WI38 (cell line): ENCODE results near the gene HNRNPM.

Source experiments
- H3K4me3 ChIP-seq: 2 replicates; pipeline ENCODE4 v1.5.1; 2011; ENCODE audit warnings: low read depth, mild to moderate bottlenecking, control low read depth, low read length
- TF ChIP-seq, protein P1 (sequence below): IDR thresholded peaks from 2 replicates; pipeline ENCODE4 v1.5.1; 2012; ENCODE audit warnings: low read depth, mild to moderate bottlenecking, control low read depth, low read length

Gene HNRNPM

DNA sequence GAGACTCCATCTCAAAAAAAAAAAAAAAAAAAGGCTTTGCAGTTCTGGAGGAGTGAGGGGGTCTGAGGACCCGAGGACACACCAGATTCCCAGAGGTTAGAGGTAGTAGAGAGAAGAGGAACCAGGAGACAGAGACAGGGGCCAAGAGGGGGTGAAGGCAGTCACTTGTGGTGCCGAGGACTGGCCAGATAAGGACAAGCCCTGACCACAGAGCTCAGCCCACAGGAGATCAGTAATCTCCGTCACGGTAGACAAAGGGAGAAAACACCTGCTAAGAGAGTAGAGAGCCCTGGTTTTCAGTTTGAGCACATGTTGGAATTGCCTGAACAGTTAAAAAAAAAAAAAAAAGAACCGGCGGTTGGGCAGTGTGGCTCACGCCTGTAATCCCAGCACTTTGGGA, 59.4 kb downstream of the HNRNPM start:
- TF ChIP-seq, protein P1, sequence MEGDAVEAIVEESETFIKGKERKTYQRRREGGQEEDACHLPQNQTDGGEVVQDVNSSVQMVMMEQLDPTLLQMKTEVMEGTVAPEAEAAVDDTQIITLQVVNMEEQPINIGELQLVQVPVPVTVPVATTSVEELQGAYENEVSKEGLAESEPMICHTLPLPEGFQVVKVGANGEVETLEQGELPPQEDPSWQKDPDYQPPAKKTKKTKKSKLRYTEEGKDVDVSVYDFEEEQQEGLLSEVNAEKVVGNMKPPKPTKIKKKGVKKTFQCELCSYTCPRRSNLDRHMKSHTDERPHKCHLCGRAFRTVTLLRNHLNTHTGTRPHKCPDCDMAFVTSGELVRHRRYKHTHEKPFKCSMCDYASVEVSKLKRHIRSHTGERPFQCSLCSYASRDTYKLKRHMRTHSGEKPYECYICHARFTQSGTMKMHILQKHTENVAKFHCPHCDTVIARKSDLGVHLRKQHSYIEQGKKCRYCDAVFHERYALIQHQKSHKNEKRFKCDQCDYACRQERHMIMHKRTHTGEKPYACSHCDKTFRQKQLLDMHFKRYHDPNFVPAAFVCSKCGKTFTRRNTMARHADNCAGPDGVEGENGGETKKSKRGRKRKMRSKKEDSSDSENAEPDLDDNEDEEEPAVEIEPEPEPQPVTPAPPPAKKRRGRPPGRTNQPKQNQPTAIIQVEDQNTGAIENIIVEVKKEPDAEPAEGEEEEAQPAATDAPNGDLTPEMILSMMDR, result no peak
- no peak overlapping the region for H3K4me3 ChIP-seq

DNA sequence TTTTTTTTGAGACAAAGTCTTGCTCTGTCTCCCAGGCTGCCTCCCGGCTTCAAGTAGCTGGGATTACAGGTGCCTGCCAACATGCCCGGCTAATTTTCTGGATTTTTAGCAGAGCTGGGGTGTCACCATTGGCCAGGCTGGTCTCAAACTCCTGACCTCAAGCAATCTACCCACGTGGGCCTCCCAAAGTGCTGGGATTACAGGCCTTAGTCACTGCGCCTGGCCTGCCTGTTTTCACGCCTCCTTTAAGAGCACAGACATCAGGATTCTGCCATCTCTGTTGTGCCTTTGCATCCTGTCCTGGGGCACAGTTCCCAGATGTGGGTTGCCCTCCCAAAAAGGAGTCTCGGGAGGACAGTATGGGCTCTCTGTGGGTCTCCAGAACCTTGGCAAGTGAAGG, 60.1 kb downstream of the HNRNPM start:
- TF ChIP-seq, protein P1, result no peak
- no peak overlapping the region for H3K4me3 ChIP-seq

DNA sequence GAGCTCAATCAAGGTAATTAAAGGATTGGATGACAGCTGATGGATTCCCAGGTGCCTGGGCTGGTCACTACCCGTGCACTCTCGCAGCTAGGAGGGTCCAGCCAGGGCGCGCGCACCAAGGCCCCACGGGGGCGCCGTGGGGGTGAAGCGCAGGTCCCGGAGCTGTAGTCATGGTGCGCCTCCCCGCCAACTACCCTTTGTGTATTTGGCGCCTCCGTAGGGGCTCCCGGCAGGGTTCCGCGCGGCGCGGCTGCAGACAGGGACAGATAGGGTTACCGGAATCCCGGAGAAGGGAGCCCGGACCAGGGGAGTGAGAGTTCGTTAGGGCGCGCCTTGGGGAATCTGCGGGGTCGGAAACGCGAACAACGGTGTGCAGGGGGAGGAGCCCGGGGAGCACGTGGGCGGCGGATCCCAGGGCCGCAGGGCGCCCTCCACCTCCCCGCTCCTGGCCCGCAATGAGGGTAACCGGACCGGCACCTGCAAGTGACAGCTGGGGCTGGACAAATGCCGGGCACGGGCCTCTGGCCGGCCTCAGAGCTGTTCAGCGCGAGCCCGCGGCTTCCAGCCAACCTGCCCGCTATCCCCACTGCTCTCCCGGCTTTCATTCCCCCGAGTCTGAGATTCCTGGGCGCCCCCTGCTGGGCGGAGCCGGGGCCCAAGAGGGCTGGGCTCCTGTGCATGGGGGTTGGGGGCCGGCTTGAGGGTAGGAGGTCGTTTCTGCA, 61.1 kb downstream of the HNRNPM start:
- H3K4me3 ChIP-seq, result peak overlapping the region; percentile 60
- TF ChIP-seq, protein P1, result peak; percentile 86

DNA sequence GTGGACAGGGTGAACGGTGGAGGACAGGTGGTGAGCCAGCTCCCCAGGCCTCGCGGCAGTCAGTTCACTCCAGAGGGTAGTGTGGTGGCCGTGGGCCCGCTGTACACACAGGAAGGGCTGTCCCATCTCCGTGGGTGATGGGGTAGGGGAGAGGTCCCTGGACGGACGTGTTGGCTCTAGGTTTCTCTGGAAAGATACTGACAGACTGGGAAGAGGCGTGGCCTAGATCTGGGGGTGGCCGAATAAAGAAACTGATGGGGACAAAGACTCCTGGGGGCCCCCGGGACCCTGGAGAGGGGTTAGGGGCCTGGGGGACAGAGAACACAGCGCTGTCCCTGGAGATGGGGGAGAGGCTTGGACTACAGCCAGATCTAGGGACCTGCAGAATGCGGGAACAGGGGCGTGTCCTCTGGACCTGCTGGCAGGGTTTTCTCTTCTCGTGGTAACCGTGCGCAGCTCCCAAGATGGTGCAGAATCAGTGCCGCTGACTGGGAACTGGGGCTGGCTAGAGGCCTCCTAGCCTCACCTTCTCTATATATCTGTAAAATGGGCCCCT, 61.7 kb downstream of the HNRNPM start:
- TF ChIP-seq, protein P1, result no peak; the same call in 1 of the 2 replicates
- peak overlapping the region; percentile 60 for H3K4me3 ChIP-seq

DNA sequence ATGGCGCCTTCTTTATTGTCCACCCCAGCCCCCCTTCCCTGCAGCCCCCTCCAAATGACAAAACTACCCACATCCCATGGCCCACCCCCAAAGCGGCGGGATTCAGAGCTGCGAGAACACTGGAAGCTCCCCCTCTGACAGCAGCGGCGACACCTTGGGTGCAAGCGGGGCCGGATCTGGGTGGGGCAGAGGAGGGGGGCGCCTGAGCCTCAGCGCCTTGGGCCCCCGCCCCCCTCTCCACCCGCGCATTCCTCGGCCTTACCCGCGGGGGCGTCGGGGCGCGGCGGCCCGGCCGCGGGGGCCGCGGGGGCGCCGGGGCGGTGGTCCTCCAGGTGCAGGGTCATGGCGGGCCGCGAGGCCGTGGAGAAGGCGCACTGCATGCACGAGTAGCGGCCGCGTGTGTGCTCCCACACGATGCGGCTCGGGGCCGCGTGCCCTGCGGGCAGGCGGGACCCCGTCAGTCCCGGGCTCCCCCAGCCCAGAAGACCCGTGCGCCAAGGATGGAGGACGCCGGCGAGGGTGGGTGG, 65.9 kb downstream of the HNRNPM start:
- H3K4me3 ChIP-seq, result no peak overlapping the region

DNA sequence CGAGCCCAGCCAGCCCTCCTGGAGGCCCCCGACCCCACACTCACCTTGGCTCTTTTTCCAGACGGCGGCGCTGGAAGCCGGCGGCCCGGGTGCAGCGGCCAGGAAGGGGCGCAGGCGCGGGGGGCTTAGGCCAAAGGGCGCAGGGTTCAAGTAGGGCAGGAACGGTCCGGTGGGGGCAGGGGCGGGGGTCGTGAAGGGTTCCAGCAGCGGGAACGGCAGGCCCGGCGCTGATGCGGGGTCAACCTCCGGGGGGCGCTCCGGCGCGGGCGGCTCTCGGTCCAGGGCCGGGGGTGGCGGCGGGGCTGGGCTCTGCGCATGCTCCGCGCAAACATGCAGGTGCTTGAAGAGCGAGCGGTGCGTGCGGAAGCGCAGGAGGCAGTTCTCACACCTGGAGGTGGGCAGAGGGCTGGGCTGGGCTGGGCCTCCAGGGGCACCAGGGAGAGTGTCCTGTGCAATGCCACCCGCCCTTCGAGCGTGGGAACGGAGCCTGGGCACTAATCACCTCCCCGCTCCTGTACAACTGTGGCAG, 66.9 kb downstream of the HNRNPM start:
- H3K4me3 ChIP-seq, result no peak overlapping the region
- TF ChIP-seq, protein P1, result no peak

More for the DNA sequence above, 65.9 kb downstream of the HNRNPM start:
- TF ChIP-seq, protein P1, result no peak
